SIG-M5 treated with dmso at 0.1 percent for 504 hours (cell line): ENCODE measurements around the gene PBX3.

ENCODE experiments used
- DNase-seq: peaks from one replicate; lab custom pipeline; 2025; ENCODE audit not compliant: unreplicated experiment; lab: John Stamatoyannopoulos, UW

PBX3 gene

DNA sequence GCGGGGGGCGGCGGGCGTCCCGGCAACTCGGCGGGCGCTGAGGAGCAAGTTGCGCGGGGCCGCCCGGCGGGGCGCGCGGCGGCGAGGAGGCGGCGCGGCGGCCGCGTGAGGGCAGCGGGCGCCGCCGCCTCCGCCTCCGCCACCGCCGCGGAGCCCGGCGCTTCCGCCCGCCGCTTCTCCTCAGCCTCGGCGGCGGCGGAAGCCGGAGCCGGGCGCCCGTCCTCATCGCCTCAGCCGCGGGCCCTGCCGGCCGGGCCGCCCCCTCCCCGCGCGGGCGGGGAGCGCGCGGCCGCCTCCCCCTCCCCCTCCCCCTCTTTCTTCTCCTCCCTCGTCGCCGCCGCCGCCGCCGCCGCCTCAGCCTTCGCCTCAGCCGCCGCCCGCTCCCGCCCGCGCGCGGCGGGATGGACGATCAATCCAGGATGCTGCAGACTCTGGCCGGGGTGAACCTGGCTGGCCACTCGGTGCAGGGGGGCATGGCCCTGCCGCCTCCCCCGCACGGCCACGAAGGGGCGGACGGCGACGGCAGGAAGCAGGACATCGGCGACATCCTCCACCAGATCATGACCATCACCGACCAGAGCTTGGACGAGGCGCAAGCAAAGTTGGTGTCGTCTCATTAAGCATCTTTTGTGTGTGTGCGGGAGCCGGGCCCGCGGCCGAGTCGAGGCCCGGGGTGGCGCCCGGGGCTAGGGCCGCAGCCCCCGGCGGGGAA lies at the start of gene PBX3:
TSS of gene PBX3 (plus strand) at position 321 of the 712 bp plus-strand sequence.
- no peak for DNase-seq

DNA sequence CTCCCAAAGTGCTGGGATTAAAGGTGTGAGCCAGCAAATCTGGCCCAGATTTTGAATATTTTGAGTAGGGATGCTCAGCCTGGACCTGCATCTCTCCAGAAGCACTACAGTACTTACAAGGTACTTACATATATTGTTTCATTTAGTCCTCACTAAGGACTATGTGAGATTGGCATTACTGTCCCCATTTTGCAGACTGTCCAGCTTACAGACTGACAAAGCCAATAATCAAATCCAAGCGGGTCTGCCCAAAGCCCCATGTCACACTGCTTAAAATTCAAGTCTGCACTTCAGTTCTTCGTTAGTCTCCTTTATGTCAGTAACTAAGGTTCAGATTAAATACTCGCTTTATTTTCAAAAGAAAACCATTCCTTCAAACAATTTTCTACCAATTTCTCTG lies 47.3 kb upstream of the PBX3 start:
- no peak for DNase-seq

DNA sequence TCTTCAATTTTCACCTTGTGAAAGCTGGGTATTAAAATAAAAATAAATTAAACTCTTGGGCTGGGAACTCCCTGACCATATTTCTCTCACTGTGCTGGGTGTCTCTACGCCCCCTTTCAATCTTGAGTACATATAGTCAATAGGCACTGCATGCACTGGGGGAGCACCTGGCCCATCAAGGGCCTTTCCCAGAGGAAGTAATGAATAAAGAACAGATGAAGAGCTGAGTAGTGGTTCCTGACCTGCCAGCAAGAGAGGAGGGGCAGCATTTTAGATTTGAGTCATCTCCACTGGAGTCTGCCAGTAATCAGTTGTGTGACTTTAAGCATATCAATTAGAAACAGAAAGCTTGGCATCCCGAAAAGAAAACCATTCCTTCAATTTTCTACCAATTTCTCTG lies 46.4 kb upstream of the PBX3 start:
- DNase-seq = no peak

DNA sequence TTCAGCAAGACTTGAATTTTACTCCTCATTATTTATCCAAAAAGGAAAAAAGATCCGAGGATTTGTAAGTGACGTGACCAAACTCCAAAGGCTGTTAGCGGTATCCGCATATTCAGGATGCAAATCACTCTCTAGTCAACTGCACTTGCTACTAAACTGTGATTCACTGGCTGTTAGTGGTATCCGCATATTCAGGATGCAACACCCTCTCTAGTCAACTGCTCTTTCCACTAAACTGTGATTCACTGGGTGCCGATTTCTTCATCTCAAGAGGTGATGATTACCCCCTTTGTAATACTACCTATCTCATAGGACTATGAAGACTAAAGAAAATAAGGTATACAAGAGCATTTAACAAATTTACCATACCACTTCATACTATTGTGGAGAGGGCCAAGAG lies 45.8 kb upstream of the PBX3 start:
- no peak for DNase-seq

DNA sequence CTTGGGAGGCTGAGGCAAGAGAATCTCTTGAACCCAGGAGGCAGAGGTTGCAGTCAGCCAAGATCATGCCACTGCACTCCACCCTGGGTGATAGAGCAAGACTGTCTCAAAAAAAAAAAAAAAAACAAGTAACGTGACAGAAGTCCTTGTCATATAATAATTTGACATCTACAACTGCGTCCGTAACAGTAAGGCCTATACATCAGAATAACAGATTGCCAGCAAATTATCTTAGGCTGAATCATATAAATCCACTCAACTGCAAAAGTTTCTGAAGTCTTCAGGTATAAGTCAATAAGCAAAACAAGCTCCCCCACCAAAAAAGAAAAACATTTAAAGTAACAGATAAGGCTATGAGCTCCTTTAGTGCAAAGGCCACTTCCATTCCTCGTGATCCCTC lies 43.5 kb upstream of the PBX3 start:
- DNase-seq = no peak

DNA sequence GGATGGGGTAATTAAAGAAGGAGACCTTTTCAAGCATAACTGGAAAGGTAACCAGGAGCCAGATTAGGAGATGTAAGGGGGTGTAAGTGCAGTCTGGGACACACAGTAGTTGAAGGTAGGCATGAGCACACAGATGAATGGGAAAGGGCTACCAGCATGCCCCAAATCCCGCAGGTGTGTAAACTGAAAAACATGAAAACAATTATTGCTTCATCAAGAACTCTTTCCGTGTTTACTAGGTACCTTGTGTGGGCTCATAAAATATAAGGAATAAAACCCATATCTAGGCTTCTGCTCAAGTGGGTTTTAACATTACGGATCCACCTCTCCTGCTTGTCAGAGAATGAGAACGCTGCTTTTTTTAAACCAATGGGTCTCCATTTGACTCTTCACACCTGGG lies 41.3 kb upstream of the PBX3 start:
- DNase-seq = no peak

DNA sequence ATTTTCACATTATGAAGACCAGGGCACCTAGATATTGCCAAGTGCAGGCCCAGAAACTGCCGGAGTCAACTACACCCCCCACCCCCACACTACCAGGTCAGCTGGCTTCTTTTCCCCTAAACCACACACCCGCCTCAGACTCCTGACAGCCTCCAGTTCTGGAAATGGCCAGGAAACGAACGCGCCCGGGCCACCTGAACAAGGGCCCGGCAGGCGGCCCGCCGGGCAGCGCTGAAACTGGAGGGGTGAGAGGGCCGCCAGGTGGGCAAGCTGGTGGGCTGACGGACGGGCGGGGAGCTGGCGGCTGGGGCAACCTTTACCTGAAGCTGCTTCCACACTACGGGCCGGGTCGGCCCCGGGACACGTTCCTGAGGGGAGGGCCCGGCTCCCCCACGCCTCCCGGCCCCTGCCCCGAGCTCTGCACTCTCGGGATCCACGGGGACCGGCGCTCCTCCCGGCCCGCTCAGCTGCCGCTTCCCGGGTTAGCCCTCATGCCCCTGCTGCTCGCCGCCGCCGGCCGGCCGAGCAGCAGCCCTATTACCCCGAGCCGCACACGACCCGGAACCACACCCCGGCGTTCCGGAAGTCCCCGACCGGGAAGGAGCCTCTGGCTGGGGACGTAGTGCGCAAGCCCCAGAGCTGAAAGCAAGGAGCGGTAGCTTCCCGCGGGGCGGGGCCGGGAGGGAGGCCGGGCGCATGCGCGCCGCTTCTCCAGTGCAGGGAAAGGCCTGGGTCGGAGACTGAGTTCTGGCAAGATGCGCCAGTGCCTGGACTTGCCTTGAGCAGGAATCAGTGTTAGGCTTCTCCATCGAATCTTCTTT lies 40.3 kb upstream of the PBX3 start, which contains the start of gene MAPKAP1:
TSS of gene MAPKAP1 (minus strand) at position 558 of the 821 bp plus-strand sequence. CDS start 34,634 bp downstream, outside the sequence.
- peak; percentile 90 for DNase-seq

DNA sequence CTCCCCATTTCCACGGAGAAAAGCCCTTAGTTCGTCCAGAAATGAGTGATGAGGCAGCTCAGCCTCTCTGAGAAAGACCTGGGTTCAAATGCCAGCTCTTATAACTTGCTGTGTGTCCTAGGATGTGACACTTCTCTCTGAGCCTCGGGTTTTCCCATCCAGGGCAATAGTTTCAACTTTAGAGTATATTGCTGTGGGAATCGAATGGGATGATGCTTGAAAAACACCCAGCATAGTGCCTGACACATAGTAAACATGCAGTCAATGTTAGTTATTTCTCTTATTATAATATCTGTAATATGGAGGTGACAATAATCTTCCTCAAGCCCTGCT lies 39.7 kb upstream of the PBX3 start:
- DNase-seq = no peak

DNA sequence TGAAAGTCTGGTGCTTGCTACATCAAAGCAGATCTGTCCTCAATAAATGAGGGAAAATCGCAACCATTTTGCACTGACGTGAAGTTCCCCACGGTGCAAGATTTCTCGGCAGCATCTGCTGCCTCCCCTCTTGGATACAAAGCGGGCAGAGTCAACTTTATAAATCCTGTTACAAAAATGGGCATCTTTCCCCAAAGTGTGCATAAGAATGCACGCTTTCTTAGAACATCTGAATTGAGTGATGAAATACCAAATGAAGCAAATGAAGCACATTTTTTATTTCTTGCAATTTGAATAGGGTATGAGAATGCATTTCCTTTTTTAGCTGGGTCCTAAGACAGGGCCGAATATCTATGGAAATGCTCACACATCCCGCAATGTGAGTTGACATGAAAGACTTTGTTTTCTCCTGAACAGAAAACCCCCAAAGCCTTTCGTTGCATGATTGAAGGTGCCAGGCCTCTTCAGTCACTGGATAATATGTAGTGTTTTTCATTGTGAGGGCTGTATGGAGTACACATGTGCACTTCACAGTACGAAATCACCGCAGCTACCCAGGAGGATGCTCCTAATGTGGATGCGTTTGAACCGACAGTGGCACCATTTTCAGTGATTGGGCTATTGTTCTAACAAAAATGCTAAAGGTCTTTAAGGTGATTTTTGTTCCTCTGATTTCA lies 20.6 kb upstream of the PBX3 start:
- no peak for DNase-seq

DNA sequence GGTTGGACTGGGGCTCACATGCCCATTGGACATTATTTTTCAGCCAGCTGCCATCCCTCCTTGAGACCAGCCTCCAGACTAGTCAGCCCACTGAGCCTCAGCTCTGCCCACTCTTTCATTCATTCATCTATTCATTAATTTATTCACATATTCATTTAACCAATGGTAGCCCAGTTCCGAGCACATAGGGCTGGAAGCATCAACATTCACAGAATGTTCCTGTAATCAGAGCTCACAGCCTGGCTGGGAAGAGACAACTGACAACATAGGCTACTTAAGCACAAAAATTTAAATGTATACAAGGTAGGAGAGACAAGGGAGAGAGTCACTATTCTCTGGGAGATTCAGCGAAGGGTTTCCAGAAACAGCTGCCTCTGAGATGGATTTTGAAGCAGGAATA lies 17.0 kb upstream of the PBX3 start:
- DNase-seq = no peak

DNA sequence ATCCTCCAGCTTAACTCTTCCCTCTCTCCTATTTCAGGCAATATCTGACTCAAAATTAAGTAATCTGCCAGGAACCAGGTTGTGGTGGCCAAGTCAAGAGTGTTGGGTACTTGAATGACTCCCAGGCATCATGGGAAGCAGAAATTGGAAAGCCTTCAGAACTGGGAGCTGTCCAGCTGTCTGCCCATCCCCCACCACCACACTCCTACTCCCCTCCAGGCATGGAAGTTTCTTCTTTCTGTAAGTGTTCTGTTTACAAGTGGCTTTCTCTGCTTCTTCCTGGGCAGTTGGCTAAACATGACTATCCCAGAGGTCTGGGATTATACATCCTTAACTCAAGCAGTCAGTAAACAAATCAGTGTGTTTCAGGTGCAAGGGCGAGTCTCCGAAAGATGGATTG lies 14.6 kb upstream of the PBX3 start:
- DNase-seq = no peak

DNA sequence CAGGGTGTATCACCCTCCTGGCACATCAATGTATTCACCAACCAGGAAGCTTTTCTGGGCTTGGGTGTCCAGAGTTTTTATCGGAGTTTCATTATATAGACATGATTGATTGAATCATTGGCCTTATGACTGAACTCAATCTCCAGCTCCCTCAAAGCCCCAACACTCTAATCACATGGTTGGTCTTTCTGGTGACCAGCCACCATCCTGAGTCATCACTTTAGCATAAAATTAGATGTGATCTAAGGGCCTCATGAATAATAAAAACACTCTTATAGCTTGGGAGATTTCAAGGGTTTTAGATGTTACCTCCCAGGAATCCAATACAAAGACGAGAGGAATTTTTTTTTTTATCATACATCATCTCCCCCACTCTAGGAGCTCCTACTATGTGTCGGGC lies 7.7 kb upstream of the PBX3 start:
- no peak for DNase-seq

DNA sequence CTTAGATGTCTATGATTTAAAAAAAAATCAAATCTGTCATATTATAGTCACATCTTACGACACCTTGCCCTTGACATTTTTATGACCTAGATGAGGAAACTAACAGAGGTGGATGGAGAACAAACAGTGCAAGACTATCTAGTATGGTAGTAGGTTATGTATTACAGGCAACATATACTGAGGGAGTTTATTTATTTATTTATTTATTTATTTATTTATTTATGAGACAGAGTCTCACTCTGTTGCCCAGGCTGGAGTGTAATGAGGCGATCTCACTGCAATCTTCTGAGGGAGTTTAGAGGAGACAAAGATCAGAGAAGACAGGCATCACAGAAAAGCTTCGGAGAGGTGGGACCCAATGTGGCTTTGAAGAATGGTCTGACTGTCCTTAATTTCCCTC lies 4.5 kb upstream of the PBX3 start:
- DNase-seq = no peak

DNA sequence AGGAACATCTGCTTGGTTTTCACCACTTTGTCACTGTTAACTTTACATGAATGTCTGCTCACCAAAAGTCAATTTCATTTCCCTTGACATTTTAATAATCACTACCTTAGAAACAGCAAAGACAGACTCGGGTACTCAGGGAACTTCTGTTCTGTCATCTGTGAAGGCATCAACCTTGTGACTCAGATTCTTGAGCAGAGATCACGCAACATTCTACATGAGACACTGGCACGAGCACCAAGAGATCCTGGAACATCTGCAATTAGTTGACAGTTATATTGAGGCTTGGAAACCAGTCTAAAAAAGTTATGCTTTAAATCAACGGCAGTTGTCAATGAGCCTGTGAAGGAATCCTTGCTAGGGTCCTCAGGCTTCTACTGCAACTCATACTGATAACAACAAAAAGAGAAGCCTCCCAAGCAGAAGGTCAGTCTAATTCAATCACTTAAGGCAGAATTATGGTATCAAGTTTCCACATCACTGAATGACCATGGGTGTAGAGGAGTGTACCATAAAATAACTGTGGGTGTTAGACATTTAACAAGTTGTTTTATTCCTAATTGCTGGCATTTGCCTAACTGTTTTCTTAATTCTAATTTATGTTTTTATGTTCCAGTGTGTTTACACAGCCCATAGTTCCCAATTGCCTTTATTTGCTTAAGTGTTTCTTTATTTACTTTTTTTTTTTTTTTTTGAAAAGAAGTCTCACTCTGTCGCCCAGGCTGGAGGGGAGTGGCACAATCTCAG lies 3.3 kb upstream of the PBX3 start:
- no peak for DNase-seq

DNA sequence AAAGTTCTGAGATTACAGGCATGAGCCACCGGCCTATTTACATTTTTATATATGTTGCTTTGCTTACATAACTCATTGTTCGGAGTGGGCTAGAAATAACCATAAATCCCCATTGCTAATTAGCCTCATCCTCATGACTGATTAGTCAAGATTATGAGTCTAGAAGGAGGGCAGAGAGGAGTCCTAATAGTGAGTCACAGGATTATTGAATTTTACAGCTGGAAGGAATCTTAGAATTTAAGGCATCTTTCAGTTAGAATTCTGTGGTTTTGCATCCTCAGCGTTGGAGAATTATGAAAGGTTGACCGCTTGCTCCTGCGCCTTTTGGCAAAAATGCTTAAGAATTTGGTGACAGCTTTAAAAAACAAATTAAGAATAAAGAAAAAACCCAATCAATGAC lies 2.6 kb upstream of the PBX3 start:
- DNase-seq = no peak

DNA sequence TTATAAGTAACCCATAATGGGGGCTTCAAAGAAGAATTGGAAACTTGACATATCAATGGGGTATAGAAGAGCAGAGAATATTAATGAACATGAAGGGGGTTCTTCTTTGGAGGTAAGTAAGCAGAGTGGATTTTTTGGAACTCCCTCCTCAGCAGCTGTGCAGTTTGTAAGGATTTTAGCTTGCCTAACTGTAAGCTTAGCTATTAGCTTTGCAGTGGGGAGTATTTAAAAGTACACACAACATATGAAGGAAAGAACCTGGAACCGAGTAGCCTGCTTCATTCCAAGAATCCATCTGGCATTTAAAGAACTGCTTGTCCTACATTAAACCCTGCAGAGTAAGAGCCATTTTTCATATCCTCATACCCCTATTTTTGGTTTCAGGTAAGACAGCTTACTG lies 2.2 kb upstream of the PBX3 start:
- DNase-seq = no peak

DNA sequence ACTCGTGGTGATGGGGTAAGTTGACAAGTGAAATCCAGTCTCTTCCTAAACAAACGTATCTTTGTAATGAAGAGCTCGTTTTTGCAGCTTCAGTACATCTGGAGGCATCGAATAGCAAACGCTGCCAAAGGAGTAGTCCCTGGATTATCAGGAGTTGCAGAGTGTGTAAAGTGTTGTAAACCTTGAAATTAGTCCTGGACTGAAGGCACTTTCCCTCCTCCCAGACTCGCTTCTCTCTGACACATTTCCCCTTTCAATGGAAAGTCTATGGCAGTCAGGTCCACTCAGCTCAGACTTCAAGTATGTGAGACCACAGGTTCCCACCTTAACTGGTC lies 1.5 kb upstream of the PBX3 start:
- DNase-seq = no peak

DNA sequence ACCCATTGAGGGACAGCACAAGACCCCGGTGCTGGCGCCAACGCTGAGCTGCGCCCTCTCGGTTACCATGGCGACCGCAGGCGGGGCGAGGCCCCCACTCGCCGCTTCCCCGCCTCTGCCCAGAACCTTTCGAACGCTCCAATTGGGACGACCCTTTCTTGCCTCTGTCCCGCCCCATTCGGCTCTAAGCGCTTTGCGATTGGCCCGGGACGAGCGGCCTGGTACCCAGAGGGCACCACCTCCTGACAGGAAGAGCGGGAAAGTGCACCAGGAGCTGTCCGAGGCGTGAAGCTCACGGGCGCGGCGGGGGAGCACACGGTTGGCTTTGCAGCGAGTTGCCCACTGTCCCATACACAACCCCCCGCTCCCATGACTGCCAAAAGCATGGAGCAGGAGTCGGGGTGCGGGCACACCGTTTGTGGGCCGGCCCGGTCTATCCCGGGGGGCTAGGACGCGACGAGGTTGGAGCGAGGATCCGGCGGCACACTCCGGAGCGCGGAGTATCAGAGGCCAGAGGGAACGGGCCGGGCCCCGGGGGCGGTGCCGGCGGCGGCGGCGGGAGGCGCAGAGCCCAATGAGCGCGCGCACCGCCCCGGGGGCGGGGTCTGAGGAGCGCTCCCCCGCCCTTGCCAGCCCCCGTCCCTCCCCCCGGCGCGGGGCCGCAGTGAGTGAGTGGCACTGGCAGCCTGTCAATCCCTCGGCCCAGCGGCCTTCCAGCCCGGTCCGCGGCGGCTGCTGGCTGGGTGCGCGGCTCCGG lies 978 bp upstream of the PBX3 start:
- DNase-seq = peak; percentile 95

DNA sequence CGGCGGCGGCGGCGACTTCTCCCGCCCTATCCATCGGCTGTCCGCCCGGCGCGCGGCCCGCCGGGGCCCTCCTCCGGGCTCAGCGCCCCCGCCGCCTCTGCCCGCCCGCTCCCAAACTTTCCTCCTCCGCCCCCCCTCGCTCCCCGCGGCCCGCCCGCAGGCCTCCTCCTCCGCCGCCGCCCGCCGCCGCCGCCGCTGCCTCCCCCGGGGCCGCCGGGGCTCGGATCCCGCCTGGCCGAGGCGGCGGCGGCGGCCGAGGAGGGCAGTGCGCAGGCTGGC lies 460 bp upstream of the PBX3 start:
- no peak for DNase-seq

DNA sequence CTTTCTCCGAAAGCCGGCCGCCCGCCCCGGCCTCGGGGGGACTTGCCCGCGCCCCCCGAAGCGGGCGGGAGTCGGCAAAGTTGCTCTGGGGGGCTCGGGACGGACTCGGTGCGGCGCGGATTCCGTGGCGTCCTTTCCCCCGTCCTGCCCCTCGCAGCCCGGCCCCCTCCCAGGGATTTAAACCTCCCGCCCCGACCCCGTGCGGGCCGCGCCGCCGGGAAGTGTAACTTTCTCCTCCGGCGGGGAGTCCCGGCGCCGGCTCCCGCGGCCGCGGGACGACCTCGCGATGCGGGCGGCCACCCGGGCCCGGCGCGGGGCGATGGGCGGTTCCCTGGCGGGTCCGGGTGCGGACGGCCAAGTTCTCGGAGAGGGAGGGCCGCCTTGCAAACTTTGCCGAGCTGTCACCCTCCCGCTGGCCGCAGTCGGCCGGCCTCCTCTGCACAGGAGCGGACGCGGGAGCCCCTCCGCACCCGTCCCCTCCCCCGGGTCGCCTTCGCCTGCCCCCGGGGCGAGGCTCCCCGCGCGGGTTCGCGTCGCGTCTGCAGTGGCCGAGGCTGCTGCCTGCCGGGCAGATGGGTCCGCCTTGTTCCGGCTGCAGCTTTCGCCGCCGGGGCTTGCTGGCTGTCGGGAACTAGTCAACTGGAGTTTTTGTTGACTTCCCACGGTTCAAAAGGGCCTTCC lies 732 bp downstream of the PBX3 start:
- DNase-seq = no peak
